GM18861 (cell line): ENCODE measurements around the gene EWSR1.
A peak's percentile ranks its signal among the peaks of the same experiment; 100 is the strongest.
"Not testable (repeated sequence)": the region's sequence is repeated elsewhere in the genome, so short reads cannot be mapped to it uniquely, and the experiment has no call there.

Source experiments
- ATAC-seq: cut with Tn5 transposase; IDR thresholded peaks from one replicate; pipeline ENCODE4 v1.9.1; 2021; ENCODE audit not compliant: unreplicated experiment

Gene EWSR1, protein sequence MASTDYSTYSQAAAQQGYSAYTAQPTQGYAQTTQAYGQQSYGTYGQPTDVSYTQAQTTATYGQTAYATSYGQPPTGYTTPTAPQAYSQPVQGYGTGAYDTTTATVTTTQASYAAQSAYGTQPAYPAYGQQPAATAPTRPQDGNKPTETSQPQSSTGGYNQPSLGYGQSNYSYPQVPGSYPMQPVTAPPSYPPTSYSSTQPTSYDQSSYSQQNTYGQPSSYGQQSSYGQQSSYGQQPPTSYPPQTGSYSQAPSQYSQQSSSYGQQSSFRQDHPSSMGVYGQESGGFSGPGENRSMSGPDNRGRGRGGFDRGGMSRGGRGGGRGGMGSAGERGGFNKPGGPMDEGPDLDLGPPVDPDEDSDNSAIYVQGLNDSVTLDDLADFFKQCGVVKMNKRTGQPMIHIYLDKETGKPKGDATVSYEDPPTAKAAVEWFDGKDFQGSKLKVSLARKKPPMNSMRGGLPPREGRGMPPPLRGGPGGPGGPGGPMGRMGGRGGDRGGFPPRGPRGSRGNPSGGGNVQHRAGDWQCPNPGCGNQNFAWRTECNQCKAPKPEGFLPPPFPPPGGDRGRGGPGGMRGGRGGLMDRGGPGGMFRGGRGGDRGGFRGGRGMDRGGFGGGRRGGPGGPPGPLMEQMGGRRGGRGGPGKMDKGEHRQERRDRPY

DNA sequence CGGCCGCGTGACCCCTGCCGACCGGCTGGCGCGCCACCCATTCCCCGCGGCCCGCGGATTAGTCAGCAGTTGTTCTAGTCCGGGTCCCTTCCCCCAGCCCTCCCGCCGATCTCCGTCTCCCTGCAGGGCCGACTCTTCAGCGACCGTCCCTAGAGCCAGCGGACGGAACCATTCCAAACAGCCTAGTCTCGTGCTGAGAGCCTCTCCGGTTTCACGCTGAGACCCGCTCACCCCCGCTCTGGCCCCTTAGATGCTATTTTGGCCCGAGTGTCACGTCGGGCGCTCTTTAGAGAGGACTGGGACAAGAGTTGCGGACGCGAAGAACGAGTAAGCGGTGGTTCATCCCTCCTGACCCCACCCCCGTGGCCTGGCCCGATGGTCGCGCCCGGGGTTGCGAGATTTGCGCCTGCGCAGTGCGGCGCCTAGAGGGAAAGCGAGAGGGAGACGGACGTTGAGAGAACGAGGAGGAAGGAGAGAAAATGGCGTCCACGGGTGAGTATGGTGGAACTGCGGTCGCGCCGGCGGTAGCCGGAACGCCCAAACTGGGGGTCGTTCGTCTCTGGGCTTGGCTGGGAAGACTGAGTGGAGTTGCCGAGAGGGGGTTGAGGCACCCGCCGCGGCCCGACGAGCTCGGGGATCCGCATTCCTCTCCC lies at the start of gene EWSR1, which contains the start of gene RHBDD3:
EWSR1 (plus strand) TSS at position 411 of the 653 bp plus-strand sequence; CDS start at position 480, 69 bp downstream.
RHBDD3 (minus strand) TSS at position 124 of the 653 bp plus-strand sequence. CDS start 2,355 bp downstream, outside the sequence.
- peak; percentile 66 for ATAC-seq

DNA sequence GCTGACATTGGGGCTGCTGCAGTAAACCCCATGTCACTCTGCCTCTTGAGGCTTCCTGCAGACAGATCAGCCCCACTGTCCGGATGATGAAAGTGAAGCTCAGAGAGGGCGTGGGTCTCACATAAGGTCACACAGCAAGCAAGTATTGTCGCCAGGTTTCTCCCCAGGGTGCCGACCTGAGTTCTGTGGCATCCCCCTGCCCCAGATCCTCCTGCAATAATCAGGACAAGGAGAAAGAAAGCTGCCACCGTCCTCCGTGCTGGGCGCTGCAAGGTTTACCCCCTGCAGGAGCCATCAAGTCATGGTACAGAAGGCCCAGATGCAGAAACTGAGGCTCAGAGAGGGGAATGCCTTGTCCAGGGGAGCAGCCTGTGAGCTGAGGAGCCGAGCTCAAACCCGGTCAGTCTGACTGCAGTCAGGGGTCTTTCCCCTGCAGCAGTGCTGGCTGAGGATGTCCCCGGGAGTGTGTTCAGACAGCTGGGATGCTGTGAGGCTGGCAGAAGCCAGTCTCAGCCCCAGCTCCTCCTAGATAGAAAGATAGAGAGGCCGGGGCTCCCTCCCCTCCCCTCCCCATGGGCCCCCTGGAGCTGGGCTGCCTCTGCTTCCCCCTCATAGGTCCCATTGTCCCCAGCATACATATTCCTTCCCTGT lies 49.2 kb upstream of the EWSR1 start:
- ATAC-seq: no peak

GRCh38 chr22:29219409-29219782 lies 48.7 kb upstream of the EWSR1 start:
- not testable (repeated sequence) for ATAC-seq

- ATAC-seq: no peak
Measured at GRCh38 chr22:29219881-29220670, 48.0 kb upstream of the EWSR1 start.

- no peak for ATAC-seq
Measured at GRCh38 chr22:29224121-29224858, 43.8 kb upstream of the EWSR1 start.

- ATAC-seq: no peak
Measured at GRCh38 chr22:29224859-29225410, 43.1 kb upstream of the EWSR1 start.

GRCh38 chr22:29225422-29226090 lies 42.5 kb upstream of the EWSR1 start:
- ATAC-seq: no peak

- ATAC-seq: no peak
Measured at GRCh38 chr22:29226351-29226981, 41.6 kb upstream of the EWSR1 start.

DNA sequence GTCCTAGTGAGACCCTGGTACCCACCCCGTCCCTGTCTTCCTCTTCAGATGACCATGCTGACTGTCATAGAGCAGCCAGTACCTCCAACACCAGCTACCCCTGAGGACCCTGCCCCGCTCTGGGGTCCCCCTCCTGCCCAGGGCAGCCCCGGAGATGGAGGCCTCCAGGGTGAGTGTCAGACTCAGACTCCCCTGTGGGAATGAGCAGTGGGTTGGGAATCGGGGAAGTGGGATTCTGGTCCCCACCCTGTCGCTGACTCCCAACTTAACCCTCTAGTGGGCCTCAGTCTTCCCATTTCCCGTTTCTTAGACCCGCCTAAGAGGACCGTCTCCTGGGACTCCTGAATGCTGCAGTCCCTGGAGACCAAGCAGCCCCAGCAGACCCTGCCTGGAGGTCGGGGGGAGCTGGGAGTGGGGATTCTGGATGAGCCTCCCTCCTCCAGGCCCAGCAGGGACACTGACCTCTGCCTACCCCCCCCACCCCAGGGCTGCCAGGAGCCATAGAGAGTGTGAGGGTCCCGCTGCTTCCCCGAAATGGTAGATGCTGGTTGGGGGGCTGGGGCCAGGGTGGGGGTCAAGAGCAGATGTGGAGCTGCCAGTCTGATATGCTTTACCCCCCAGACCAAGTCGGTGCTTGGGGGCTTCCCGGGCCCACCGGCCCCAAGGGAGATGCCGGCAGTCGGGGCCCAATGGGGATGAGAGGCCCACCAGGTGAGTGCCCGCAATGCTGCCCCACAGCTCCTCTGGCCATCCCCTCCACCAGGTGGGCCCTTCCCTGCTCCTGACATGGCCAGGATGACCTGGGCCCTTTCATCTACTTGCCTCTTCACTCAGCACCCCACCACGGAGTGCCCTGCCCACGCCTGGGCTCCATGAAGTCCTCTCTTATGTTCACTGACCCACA lies 36.8 kb upstream of the EWSR1 start:
- no peak for ATAC-seq

- no peak for ATAC-seq
Measured at GRCh38 chr22:29231971-29232959, 35.8 kb upstream of the EWSR1 start.

DNA sequence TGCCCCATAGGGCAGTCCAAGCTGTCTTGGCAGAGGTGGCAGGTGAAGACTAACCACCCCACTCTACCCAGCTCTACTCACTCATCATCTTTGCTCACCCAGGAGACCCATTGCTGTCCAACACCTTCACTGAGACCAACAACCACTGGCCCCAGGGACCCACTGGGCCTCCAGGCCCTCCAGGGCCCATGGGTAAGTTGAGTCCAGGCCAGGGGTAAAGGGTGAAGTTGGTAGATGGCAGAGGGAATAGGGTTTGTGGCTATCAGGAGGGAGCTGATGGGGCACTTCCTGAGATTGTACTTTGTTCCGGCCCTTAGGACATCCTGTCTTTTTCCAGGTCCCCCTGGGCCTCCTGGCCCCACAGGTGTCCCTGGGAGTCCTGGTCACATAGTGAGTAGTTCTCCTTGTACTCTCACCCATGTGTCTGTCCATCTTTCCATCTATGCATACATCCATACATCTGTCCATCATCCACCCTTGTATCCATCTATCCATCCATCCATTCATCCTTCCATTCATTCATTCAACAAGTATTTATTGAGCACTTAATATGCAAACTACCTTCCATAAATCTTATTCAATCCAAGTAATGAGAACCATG lies 34.7 kb upstream of the EWSR1 start:
- ATAC-seq: no peak

- ATAC-seq: not testable (repeated sequence)
Measured at GRCh38 chr22:29240481-29240880, 27.6 kb upstream of the EWSR1 start.

GRCh38 chr22:29243874-29244446 lies 24.1 kb upstream of the EWSR1 start:
- ATAC-seq: no peak

GRCh38 chr22:29244785-29245625 lies 23.1 kb upstream of the EWSR1 start:
- ATAC-seq: no peak
